ENCODE measurements around the gene MXRA8. TPM values are rescaled to one million over a fixed set of nuclear protein-coding genes. Genes with fewer than 3 reads are reported as not detected.
A peak's percentile ranks its signal among the peaks of the same experiment; 100 is the strongest.

The MXRA8 gene
- total RNA-seq, 3 donors from 2014 or later (not counting 1 experiment from before 2014, with no cell fraction given): 0.26 TPM; not detected in 2

- Histone ChIP-seq H3K36me3 (ENCODE audit: control insufficient read depth, insufficient read depth, low read length) (peaks cover 9% of the 10 kb centered on the region), H3K27ac (ENCODE audit: low read length) (peak within 1 kb of the TSS; percentile 96), H3K4me1 (ENCODE audit: control insufficient read depth, insufficient read depth, low read length) (peaks cover 49% of the 10 kb centered on the region), H3K27me3 (ENCODE audit: control insufficient read depth, insufficient read depth, low read length) (no peaks in the 10 kb centered on the region), H3K4me3 (ENCODE audit: low read length) (peak within 1 kb of the TSS; percentile 80), H3K9me3 (ENCODE audit: control insufficient read depth, insufficient read depth, low read length) (no peaks in the 10 kb centered on the region)
- Mint-ChIP-seq H3K4me3 (peak within 1 kb of the TSS; percentile 97), H3K36me3 (no peaks in the 10 kb centered on the region), H3K27me3 (ENCODE audit: low read depth in 2 of 2) (no peaks in the 10 kb centered on the region), H3K4me1 (peaks cover 10 to 27% of the 10 kb centered on the region in 2 donors), H3K27ac (peak within 1 kb of the TSS; percentile 97 to 98), H3K9me3 (no peaks in the 10 kb centered on the region)
- ATAC-seq (peak; percentile 76 to 91 (median 81)), DNase-seq (peak; percentile 90 to 99)
- intact Hi-C loops (cut with micrococcal nuclease): loop anchor here (1.0 to 2.0 kb wide), 3 partner anchors 20 to 32 kb away; partner anchors contain the start of genes CCNL2 and MRPL20
- TF ChIP-seq CTCF (IDR thresholded peaks at IDR 0.05): no peak
- WGBS (ENCODE audit: insufficient coverage): under 1% methylated on average over 85 of the region's 85 CpGs
Observed at GRCh38 chr1:1374929-1375662, 16.7 kb upstream of the MXRA8 start, which contains the start of gene AURKAIP1. Gene AURKAIP1, minus strand, starts transcription at chr1:1375207. Its CDS starts 451 bp downstream, at chr1:1374756.

DNA sequence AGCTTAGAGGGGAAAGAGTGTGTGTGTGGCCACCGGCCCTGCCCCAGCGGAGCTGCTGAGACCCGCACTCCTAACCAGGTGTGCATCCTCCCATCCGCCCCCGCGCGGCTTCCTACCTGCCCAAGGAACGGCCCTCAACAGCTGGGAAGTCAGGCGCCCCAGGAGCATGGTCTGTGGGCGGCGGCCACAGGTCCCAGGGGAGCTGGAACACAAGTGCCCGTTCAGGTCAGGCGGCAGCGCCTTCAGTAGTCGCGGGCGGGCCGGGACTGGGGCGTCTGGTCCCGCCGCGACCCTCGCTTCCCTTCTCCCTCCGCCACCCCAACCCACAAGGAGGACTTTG, 16.2 kb upstream of the MXRA8 start:
- Histone ChIP-seq H3K9me3 (ENCODE audit: control insufficient read depth, insufficient read depth, low read length) (no peaks in the 10 kb centered on the region), H3K4me3 (ENCODE audit: low read length) (peak overlapping the region; percentile 80), H3K27me3 (ENCODE audit: control insufficient read depth, insufficient read depth, low read length) (no peaks in the 10 kb centered on the region), H3K4me1 (ENCODE audit: control insufficient read depth, insufficient read depth, low read length) (peaks cover 49% of the 10 kb centered on the region), H3K27ac (ENCODE audit: low read length) (peak overlapping the region; percentile 96), H3K36me3 (ENCODE audit: control insufficient read depth, insufficient read depth, low read length) (peaks cover 9% of the 10 kb centered on the region)
- peak overlapping the region; percentile 83 for H3K4me3 Mint-ChIP-seq
- TF ChIP-seq CTCF (IDR thresholded peaks at IDR 0.05): no peak
- H3K36me3 Mint-ChIP-seq: no peaks in the 10 kb centered on the region
- peak overlapping the region; percentile 97 to 98 for H3K27ac Mint-ChIP-seq
- no peaks in the 10 kb centered on the region for H3K27me3 Mint-ChIP-seq (ENCODE audit: low read depth in 2 of 2)
- intact Hi-C loops (cut with micrococcal nuclease): loop anchor here (2.0 kb wide), 2 partner anchors 20 to 32 kb away; partner anchors contain the start of gene MRPL20
- H3K9me3 Mint-ChIP-seq: no peaks in the 10 kb centered on the region
- ATAC-seq: no peak
- H3K4me1 Mint-ChIP-seq: peaks cover 10 to 27% of the 10 kb centered on the region in 2 donors
- no peak for DNase-seq
- under 1% methylated on average over 24 of the region's 24 CpGs for WGBS (ENCODE audit: insufficient coverage)

GRCh38 chr1:1373815-1374588, 15.6 kb upstream of the MXRA8 start:
- Mint-ChIP-seq H3K9me3 (no peaks in the 10 kb centered on the region), H3K27ac (peak overlapping the region; percentile 97 to 98), H3K36me3 (no peaks in the 10 kb centered on the region), H3K27me3 (ENCODE audit: low read depth in 2 of 2) (no peaks in the 10 kb centered on the region), H3K4me1 (peaks cover 10 to 27% of the 10 kb centered on the region in 2 donors), H3K4me3 (peak overlapping the region; percentile 83)
- no peak for TF ChIP-seq CTCF (IDR thresholded peaks at IDR 0.05)
- DNase-seq (peak in 1 of 2 donors; percentile 29), ATAC-seq (no peak)
- H3K36me3 ChIP-seq (ENCODE audit: control insufficient read depth, insufficient read depth, low read length): peaks cover 9% of the 10 kb centered on the region
- 60% methylated on average over 52 of the region's 52 CpGs for WGBS (ENCODE audit: insufficient coverage)
- no peaks in the 10 kb centered on the region for H3K9me3 ChIP-seq (ENCODE audit: control insufficient read depth, insufficient read depth, low read length)
- intact Hi-C loops (cut with micrococcal nuclease): loop anchor here (2.0 kb wide), 2 partner anchors 19 to 33 kb away; partner anchors contain the start of gene MRPL20
- H3K27me3 ChIP-seq (ENCODE audit: control insufficient read depth, insufficient read depth, low read length): no peaks in the 10 kb centered on the region
- peak overlapping the region; percentile 96 for H3K27ac ChIP-seq (ENCODE audit: low read length)
- peak overlapping the region; percentile 80 for H3K4me3 ChIP-seq (ENCODE audit: low read length)
- peaks cover 49% of the 10 kb centered on the region for H3K4me1 ChIP-seq (ENCODE audit: control insufficient read depth, insufficient read depth, low read length)

Measured in natural killer cell (primary cell).